WTC11 (cell line): ENCODE data around the gene TMEM178A. TPM values are rescaled to one million over a fixed set of nuclear protein-coding genes. Genes with fewer than 3 reads are reported as not detected.

Experiments
- ATAC-seq: fragments of 200-7000 bp; cut with Tn5 transposase; 2 replicates; pipeline ENCODE4 v1.10.0; 2021; ENCODE audit warnings: mild to moderate bottlenecking, moderate library complexity
- CTCF ChIA-PET: fragments of 300-600 bp; sonication (Branson Sonifier 250); formaldehyde crosslinking; loops from one replicate; lab custom pipeline; 2021; ENCODE audit warnings: antibody characterized with exemption; lab: Charles Lee
- POLR2A ChIA-PET: fragments of 350-600 bp; sonication (Branson Sonifier 250); formaldehyde crosslinking; loops from one replicate; lab custom pipeline; 2021; ENCODE audit warnings: antibody characterized with exemption; lab: Charles Lee
- DNase-seq: peaks from one replicate; pipeline ENCODE4 v3.0.0; 2021; ENCODE audit warnings: low spot score
- H3K27ac Mint-ChIP-seq: 2 replicates; pipeline ENCODE4 v1.8.0; 2021; ENCODE audit warnings: mixed read lengths
- H3K27me3 Mint-ChIP-seq: 2 replicates; pipeline ENCODE4 v1.8.0; 2021; ENCODE audit warnings: low read depth, mild to moderate bottlenecking, moderate library complexity, mixed read lengths
- H3K36me3 Mint-ChIP-seq: 2 replicates; pipeline ENCODE4 v1.8.0; 2021; ENCODE audit warnings: mixed read lengths
- H3K4me1 Mint-ChIP-seq: 2 replicates; pipeline ENCODE4 v1.8.0; 2022; ENCODE audit warnings: mixed read lengths
- H3K4me3 Mint-ChIP-seq: 2 replicates; pipeline ENCODE4 v1.8.0; 2021; ENCODE audit warnings: mild to moderate bottlenecking, moderate library complexity, mixed read lengths
- H3K9me3 Mint-ChIP-seq: 2 replicates; pipeline ENCODE4 v1.8.0; 2021; ENCODE audit warnings: mixed read lengths
- EMX1 ChIP-seq: fragments of 250-450 bp; sonication (Bioruptor Pico); IDR thresholded peaks from 2 replicates; pipeline ENCODE4 v1.8.0; 2021; ENCODE audit warnings: mild to moderate bottlenecking
- FOXP1 ChIP-seq: sonication (generic); formaldehyde crosslinking; IDR thresholded peaks from 2 replicates; pipeline ENCODE4 v1.8.0; 2022; ENCODE audit warnings: missing genetic modification reagents, mild to moderate bottlenecking, moderate library complexity, borderline replicate concordance
- IRF2 ChIP-seq: sonication (generic); formaldehyde crosslinking; IDR thresholded peaks from 2 replicates; pipeline ENCODE4 v1.8.0; 2022; ENCODE audit warnings: low read depth, missing genetic modification reagents, borderline replicate concordance
- JUN ChIP-seq: sonication (generic); formaldehyde crosslinking; IDR thresholded peaks from 2 replicates; pipeline ENCODE4 v1.8.0; 2023; ENCODE audit warnings: mild to moderate bottlenecking, missing genetic modification reagents
- KAT7 ChIP-seq: sonication (generic); formaldehyde crosslinking; IDR thresholded peaks from 2 replicates; pipeline ENCODE4 v1.8.1; 2023; ENCODE audit warnings: missing genetic modification reagents, mild to moderate bottlenecking, borderline replicate concordance
- MXD4 ChIP-seq: fragments of 250-450 bp; sonication (Bioruptor Pico); IDR thresholded peaks from 2 replicates; pipeline ENCODE4 v1.8.0; 2021; ENCODE audit warnings: mild to moderate bottlenecking, moderate library complexity, borderline replicate concordance
- NFYB ChIP-seq: sonication (generic); formaldehyde crosslinking; conservative IDR thresholded peaks from 2 replicates; pipeline ENCODE4 v1.8.0; 2022; ENCODE audit warnings: low read depth, missing genetic modification reagents
- TP53 ChIP-seq: sonication (generic); formaldehyde crosslinking; IDR thresholded peaks from 2 replicates; pipeline ENCODE4 v1.8.1; 2023; ENCODE audit warnings: mild to moderate bottlenecking, missing genetic modification reagents
- ZNF138 ChIP-seq: sonication (generic); formaldehyde crosslinking; conservative IDR thresholded peaks from 2 replicates; pipeline ENCODE4 v1.8.1; 2022; ENCODE audit warnings: mild to moderate bottlenecking, moderate library complexity, missing genetic modification reagents
- total RNA-seq: library from RNA; stranded (reverse); gene quantifications from 3 replicates; pipeline ENCODE4 v1.2.3, GENCODE V29; 2021
- TF ChIP-seq, protein P1 (sequence below): sonication (generic); formaldehyde crosslinking; conservative IDR thresholded peaks from 2 replicates; pipeline ENCODE4 v1.8.1; 2023; ENCODE audit warnings: mild to moderate bottlenecking, low read depth, missing genetic modification reagents, moderate library complexity
- TF ChIP-seq, protein P2 (sequence below): sonication (generic); formaldehyde crosslinking; IDR thresholded peaks from 2 replicates; pipeline ENCODE4 v1.8.0; 2022; ENCODE audit warnings: missing genetic modification reagents
- TF ChIP-seq, protein P3 (sequence below): sonication (generic); formaldehyde crosslinking; IDR thresholded peaks from 2 replicates; pipeline ENCODE4 v1.8.1; 2023; ENCODE audit warnings: mild to moderate bottlenecking, moderate library complexity, missing genetic modification reagents
- TF ChIP-seq, protein P4 (sequence below): sonication (generic); formaldehyde crosslinking; IDR thresholded peaks from 2 replicates; pipeline ENCODE4 v1.8.0; 2023; ENCODE audit warnings: missing genetic modification reagents
- TF ChIP-seq, protein P5 (sequence below): sonication (generic); formaldehyde crosslinking; IDR thresholded peaks from 2 replicates; pipeline ENCODE4 v1.8.1; 2023; ENCODE audit warnings: mild to moderate bottlenecking, missing genetic modification reagents

Gene TMEM178A
- total RNA-seq, 1 experiment from 2014 or later, result 14.5 TPM

DNA sequence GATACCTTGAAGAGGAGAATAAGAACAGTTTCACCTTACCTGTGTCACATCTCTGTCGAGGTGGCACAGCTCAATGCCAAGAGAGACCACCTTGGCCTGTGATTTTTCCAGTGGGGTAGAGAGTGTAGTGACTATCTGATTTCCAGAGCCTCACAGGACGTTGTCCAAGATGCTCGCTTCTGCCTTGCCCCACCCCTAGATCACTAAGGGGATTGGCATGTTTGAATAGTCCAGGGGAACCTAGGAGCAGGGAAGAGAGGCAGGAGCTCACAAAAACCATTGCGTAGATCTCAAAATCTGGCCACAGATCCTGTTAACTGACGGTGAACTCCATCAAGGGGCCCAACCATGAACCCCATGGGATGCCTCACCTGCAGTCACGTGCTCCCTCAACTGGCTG, 24.2 kb downstream of the TMEM178A start:
- peaks cover 14% of the 10 kb centered on the region for H3K9me3 Mint-ChIP-seq
- POLR2A ChIA-PET, result no interaction called here
- no peak overlapping the region for H3K4me3 Mint-ChIP-seq
- ATAC-seq (no peak), DNase-seq (no peak)
- no peaks in the 10 kb centered on the region for H3K27me3 Mint-ChIP-seq
- H3K36me3 Mint-ChIP-seq, result peaks cover 9% of the 10 kb centered on the region
- H3K27ac Mint-ChIP-seq, result no peak overlapping the region
- CTCF ChIA-PET, result no interaction called here
- H3K4me1 Mint-ChIP-seq, result peaks cover 17% of the 10 kb centered on the region
- TF ChIP-seq, protein P1, sequence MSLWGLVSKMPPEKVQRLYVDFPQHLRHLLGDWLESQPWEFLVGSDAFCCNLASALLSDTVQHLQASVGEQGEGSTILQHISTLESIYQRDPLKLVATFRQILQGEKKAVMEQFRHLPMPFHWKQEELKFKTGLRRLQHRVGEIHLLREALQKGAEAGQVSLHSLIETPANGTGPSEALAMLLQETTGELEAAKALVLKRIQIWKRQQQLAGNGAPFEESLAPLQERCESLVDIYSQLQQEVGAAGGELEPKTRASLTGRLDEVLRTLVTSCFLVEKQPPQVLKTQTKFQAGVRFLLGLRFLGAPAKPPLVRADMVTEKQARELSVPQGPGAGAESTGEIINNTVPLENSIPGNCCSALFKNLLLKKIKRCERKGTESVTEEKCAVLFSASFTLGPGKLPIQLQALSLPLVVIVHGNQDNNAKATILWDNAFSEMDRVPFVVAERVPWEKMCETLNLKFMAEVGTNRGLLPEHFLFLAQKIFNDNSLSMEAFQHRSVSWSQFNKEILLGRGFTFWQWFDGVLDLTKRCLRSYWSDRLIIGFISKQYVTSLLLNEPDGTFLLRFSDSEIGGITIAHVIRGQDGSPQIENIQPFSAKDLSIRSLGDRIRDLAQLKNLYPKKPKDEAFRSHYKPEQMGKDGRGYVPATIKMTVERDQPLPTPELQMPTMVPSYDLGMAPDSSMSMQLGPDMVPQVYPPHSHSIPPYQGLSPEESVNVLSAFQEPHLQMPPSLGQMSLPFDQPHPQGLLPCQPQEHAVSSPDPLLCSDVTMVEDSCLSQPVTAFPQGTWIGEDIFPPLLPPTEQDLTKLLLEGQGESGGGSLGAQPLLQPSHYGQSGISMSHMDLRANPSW (CRISPR knock-in tag), result no peak
- TF ChIP-seq, protein P2, sequence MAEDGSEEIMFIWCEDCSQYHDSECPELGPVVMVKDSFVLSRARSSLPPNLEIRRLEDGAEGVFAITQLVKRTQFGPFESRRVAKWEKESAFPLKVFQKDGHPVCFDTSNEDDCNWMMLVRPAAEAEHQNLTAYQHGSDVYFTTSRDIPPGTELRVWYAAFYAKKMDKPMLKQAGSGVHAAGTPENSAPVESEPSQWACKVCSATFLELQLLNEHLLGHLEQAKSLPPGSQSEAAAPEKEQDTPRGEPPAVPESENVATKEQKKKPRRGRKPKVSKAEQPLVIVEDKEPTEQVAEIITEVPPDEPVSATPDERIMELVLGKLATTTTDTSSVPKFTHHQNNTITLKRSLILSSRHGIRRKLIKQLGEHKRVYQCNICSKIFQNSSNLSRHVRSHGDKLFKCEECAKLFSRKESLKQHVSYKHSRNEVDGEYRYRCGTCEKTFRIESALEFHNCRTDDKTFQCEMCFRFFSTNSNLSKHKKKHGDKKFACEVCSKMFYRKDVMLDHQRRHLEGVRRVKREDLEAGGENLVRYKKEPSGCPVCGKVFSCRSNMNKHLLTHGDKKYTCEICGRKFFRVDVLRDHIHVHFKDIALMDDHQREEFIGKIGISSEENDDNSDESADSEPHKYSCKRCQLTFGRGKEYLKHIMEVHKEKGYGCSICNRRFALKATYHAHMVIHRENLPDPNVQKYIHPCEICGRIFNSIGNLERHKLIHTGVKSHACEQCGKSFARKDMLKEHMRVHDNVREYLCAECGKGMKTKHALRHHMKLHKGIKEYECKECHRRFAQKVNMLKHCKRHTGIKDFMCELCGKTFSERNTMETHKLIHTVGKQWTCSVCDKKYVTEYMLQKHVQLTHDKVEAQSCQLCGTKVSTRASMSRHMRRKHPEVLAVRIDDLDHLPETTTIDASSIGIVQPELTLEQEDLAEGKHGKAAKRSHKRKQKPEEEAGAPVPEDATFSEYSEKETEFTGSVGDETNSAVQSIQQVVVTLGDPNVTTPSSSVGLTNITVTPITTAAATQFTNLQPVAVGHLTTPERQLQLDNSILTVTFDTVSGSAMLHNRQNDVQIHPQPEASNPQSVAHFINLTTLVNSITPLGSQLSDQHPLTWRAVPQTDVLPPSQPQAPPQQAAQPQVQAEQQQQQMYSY (CRISPR knock-in tag), result no peak
- no peak for TF ChIP-seq EMX1 (CRISPR knock-in tag)
- TF ChIP-seq ZNF138 (CRISPR knock-in tag), result no peak

DNA sequence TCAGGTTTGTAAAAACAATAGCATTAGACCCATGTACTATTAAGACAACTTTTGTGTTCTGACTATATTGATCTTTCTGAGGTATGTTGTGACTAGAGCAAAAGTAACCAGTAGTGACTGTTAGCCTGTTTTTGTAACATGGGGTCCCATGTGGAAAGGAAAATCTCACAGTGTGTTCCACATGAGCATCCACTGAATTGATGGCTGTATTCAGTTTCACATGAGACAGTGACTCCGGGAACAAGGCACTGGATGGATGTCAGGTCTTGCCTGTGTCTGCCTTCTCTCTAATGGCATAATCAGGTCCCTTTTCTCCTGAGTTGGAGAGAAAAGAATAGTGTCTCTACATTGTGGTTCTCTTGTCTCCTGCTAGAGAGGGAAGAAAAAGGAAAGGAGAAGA, 27.5 kb downstream of the TMEM178A start:
- no peak overlapping the region for H3K4me3 Mint-ChIP-seq
- DNase-seq (no peak), ATAC-seq (no peak)
- no peak overlapping the region for H3K27ac Mint-ChIP-seq
- ChIA-PET POLR2A (no interaction called here), CTCF (no interaction called here)
- no peaks in the 10 kb centered on the region for H3K27me3 Mint-ChIP-seq
- TF ChIP-seq, protein P3, sequence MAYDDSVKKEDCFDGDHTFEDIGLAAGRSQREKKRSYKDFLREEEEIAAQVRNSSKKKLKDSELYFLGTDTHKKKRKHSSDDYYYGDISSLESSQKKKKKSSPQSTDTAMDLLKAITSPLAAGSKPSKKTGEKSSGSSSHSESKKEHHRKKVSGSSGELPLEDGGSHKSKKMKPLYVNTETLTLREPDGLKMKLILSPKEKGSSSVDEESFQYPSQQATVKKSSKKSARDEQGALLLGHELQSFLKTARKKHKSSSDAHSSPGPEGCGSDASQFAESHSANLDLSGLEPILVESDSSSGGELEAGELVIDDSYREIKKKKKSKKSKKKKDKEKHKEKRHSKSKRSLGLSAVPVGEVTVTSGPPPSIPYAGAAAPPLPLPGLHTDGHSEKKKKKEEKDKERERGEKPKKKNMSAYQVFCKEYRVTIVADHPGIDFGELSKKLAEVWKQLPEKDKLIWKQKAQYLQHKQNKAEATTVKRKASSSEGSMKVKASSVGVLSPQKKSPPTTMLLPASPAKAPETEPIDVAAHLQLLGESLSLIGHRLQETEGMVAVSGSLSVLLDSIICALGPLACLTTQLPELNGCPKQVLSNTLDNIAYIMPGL (CRISPR knock-in tag), result no peak
- TF ChIP-seq FOXP1 (CRISPR knock-in tag) (no peak), JUN (CRISPR knock-in tag) (no peak), NFYB (CRISPR knock-in tag) (no peak), IRF2 (CRISPR knock-in tag) (no peak), MXD4 (CRISPR knock-in tag) (no peak), KAT7 (CRISPR knock-in tag) (no peak), TP53 (CRISPR knock-in tag) (no peak)
- TF ChIP-seq, protein P4, sequence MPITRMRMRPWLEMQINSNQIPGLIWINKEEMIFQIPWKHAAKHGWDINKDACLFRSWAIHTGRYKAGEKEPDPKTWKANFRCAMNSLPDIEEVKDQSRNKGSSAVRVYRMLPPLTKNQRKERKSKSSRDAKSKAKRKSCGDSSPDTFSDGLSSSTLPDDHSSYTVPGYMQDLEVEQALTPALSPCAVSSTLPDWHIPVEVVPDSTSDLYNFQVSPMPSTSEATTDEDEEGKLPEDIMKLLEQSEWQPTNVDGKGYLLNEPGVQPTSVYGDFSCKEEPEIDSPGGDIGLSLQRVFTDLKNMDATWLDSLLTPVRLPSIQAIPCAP (CRISPR knock-in tag), result no peak
- TF ChIP-seq, protein P5, sequence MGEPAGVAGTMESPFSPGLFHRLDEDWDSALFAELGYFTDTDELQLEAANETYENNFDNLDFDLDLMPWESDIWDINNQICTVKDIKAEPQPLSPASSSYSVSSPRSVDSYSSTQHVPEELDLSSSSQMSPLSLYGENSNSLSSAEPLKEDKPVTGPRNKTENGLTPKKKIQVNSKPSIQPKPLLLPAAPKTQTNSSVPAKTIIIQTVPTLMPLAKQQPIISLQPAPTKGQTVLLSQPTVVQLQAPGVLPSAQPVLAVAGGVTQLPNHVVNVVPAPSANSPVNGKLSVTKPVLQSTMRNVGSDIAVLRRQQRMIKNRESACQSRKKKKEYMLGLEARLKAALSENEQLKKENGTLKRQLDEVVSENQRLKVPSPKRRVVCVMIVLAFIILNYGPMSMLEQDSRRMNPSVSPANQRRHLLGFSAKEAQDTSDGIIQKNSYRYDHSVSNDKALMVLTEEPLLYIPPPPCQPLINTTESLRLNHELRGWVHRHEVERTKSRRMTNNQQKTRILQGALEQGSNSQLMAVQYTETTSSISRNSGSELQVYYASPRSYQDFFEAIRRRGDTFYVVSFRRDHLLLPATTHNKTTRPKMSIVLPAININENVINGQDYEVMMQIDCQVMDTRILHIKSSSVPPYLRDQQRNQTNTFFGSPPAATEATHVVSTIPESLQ (CRISPR knock-in tag), result no peak
- peaks cover 9% of the 10 kb centered on the region for H3K4me1 Mint-ChIP-seq
- H3K36me3 Mint-ChIP-seq, result peaks cover 9% of the 10 kb centered on the region
- peaks cover 14% of the 10 kb centered on the region for H3K9me3 Mint-ChIP-seq
